Astrocyte (in vitro differentiated cells and primary cell): Measurements from ENCODE around the gene EXOC3. TPM values are rescaled to one million over a fixed set of nuclear protein-coding genes. Genes with fewer than 3 reads are reported as not detected.
"Not testable (repeated sequence)": the region's sequence is repeated elsewhere in the genome, so short reads cannot be mapped to it uniquely, and the experiment has no call there.

Experiments
- DNase-seq: peaks from one replicate; pipeline ENCODE4 v3.0.0-alpha.2; 2010; ENCODE audit warnings: low read depth
- FAIRE-seq: peaks from 2 replicates; lab custom pipeline; 2011; peaks lifted over from hg19 to GRCh38; lab: Jason Lieb, UNC
- H2AFZ ChIP-seq: 2 replicates; pipeline ENCODE4 v1.6.0; 2012; ENCODE audit warnings: low read depth, low read length, inconsistent platforms
- H3K27ac ChIP-seq: 2 replicates; pipeline ENCODE4 v1.5.1; 2011; ENCODE audit warnings: low read depth, low read length, inconsistent platforms
- H3K27me3 ChIP-seq: 2 replicates; pipeline ENCODE4 v1.6.0; 2011; ENCODE audit warnings: low read length, inconsistent platforms; ENCODE audit not compliant: insufficient read depth
- H3K36me3 ChIP-seq: 2 replicates; pipeline ENCODE4 v1.5.1; 2011; ENCODE audit warnings: low read length, inconsistent platforms; ENCODE audit not compliant: insufficient read depth
- H3K4me1 ChIP-seq: 2 replicates; pipeline ENCODE4 v1.5.1; 2011; ENCODE audit warnings: low read length, inconsistent platforms; ENCODE audit not compliant: insufficient read depth
- H3K4me2 ChIP-seq: 2 replicates; pipeline ENCODE4 v1.6.0; 2012; ENCODE audit warnings: low read length, inconsistent platforms
- H3K4me3 ChIP-seq: 2 replicates; pipeline ENCODE4 v1.5.1; 2011; ENCODE audit warnings: low read depth, mild to moderate bottlenecking, low read length, inconsistent platforms; ENCODE audit not compliant: insufficient read depth
- H3K79me2 ChIP-seq: 2 replicates; pipeline ENCODE4 v1.6.0; 2012; ENCODE audit warnings: mild to moderate bottlenecking, low read length, inconsistent platforms; ENCODE audit not compliant: insufficient read depth
- H3K9ac ChIP-seq: 2 replicates; pipeline ENCODE4 v1.6.0; 2012; ENCODE audit warnings: mild to moderate bottlenecking, low read length, inconsistent platforms
- H3K9me3 ChIP-seq: 2 replicates; pipeline ENCODE4 v1.5.1; 2012; ENCODE audit warnings: low read depth, mild to moderate bottlenecking, low read length, inconsistent platforms; ENCODE audit not compliant: insufficient read depth
- H4K20me1 ChIP-seq: 2 replicates; pipeline ENCODE4 v1.6.0; 2012; ENCODE audit warnings: low read length, inconsistent platforms; ENCODE audit not compliant: insufficient read depth
- H3K27ac Mint-ChIP-seq: one replicate; pipeline ENCODE4 v1.8.0; 2021; ENCODE audit warnings: mild to moderate bottlenecking, mixed read lengths; ENCODE audit not compliant: unreplicated experiment
- H3K27me3 Mint-ChIP-seq: one replicate; pipeline ENCODE4 v1.8.0; 2021; ENCODE audit warnings: low read depth, mixed read lengths; ENCODE audit not compliant: unreplicated experiment
- H3K36me3 Mint-ChIP-seq: one replicate; pipeline ENCODE4 v1.8.0; 2021; ENCODE audit warnings: low read depth, mixed read lengths; ENCODE audit not compliant: unreplicated experiment
- H3K4me1 Mint-ChIP-seq: one replicate; pipeline ENCODE4 v1.8.0; 2021; ENCODE audit warnings: low read depth, mixed read lengths; ENCODE audit not compliant: unreplicated experiment
- H3K4me3 Mint-ChIP-seq: one replicate; pipeline ENCODE4 v1.8.0; 2021; ENCODE audit warnings: mild to moderate bottlenecking, moderate library complexity, mixed read lengths; ENCODE audit not compliant: unreplicated experiment
- H3K9me3 Mint-ChIP-seq: one replicate; pipeline ENCODE4 v1.8.0; 2021; ENCODE audit warnings: mild to moderate bottlenecking, mixed read lengths; ENCODE audit not compliant: unreplicated experiment
- EZH2 ChIP-seq: IDR thresholded peaks from 2 replicates; pipeline ENCODE4 v1.6.1; 2012; ENCODE audit warnings: mild to moderate bottlenecking, low read length, inconsistent platforms; ENCODE audit not compliant: insufficient read depth
- total RNA-seq: library from RNA; stranded (reverse); gene quantifications from 2 replicates; pipeline ENCODE4 v1.2.1, GENCODE V29; 2021
- TF ChIP-seq, protein P1 (sequence below): IDR thresholded peaks from 2 replicates; pipeline ENCODE4 v1.5.1; 2011; ENCODE audit warnings: low read depth, mild to moderate bottlenecking, inconsistent platforms, low read length, moderate library complexity; ENCODE audit not compliant: insufficient read depth

The EXOC3 gene
- total RNA-seq, 1 donor from 2014 or later: 37.9 TPM

DNA sequence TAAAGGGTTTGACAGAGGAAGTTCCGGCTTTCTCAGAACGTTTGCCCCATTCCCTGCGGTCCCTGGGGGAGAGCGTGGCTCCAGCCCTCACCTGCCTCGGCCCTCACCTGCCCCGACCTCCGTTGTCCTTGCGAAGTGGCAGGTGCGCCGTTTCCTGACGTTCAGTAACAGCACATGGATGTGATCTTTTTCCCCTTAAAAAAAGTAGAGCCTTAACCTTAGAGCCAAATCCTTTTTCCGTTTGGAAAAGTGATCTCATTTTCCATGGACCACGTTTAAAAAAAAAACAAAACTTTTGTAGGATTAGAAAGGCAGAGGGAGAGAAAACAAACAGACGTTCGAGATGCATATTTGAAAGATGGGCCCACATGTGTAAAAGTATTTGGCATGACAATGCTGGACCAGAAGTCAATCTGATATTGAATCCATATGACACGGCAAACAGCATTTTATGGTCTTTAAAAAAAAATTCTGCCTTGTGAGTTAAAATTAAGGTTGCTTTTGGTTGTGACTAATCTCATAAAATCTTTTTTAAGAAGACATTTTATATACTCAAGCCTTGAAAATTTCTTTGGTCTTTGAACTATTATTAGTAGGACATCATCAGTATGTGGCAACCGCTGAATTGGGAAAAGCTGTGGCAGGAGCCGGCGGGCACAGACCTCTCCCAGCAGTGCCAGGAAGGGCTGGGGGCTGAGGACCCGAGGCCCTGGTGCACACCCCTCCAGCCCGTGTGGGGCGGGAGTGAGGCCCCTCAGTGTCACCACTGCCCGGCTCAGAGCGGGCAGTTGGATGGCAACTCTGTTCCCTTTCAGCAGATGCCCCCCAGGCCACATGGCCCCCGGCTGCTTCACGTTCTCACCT lies 42.5 kb upstream of the EXOC3 start:
- Histone ChIP-seq H3K36me3 (no peaks in the 10 kb centered on the region), H3K4me1 (peaks cover 37% of the 10 kb centered on the region), H3K4me3 (peak overlapping the region; percentile 20), H3K27ac (peak overlapping the region; percentile 99), H3K4me2 (peak overlapping the region; percentile 80), H3K9me3 (no peaks in the 10 kb centered on the region), H3K79me2 (no peaks in the 10 kb centered on the region), H3K9ac (peak overlapping the region; percentile 94), H3K27me3 (no peaks in the 10 kb centered on the region), H2AFZ (no peak overlapping the region), H4K20me1 (no peaks in the 10 kb centered on the region)
- peaks cover 16% of the 10 kb centered on the region for H3K4me1 Mint-ChIP-seq
- H3K9me3 Mint-ChIP-seq: peaks cover 8% of the 10 kb centered on the region
- peak overlapping the region; percentile 64 for H3K27ac Mint-ChIP-seq
- H3K4me3 Mint-ChIP-seq: no peak overlapping the region
- DNase-seq: peak; percentile 31
- peaks cover 5% of the 10 kb centered on the region for H3K27me3 Mint-ChIP-seq
- FAIRE-seq: peak; percentile 74
- TF ChIP-seq EZH2: no peak
- TF ChIP-seq, protein P1, sequence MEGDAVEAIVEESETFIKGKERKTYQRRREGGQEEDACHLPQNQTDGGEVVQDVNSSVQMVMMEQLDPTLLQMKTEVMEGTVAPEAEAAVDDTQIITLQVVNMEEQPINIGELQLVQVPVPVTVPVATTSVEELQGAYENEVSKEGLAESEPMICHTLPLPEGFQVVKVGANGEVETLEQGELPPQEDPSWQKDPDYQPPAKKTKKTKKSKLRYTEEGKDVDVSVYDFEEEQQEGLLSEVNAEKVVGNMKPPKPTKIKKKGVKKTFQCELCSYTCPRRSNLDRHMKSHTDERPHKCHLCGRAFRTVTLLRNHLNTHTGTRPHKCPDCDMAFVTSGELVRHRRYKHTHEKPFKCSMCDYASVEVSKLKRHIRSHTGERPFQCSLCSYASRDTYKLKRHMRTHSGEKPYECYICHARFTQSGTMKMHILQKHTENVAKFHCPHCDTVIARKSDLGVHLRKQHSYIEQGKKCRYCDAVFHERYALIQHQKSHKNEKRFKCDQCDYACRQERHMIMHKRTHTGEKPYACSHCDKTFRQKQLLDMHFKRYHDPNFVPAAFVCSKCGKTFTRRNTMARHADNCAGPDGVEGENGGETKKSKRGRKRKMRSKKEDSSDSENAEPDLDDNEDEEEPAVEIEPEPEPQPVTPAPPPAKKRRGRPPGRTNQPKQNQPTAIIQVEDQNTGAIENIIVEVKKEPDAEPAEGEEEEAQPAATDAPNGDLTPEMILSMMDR: no peak
- H3K36me3 Mint-ChIP-seq: peaks cover 9% of the 10 kb centered on the region

DNA sequence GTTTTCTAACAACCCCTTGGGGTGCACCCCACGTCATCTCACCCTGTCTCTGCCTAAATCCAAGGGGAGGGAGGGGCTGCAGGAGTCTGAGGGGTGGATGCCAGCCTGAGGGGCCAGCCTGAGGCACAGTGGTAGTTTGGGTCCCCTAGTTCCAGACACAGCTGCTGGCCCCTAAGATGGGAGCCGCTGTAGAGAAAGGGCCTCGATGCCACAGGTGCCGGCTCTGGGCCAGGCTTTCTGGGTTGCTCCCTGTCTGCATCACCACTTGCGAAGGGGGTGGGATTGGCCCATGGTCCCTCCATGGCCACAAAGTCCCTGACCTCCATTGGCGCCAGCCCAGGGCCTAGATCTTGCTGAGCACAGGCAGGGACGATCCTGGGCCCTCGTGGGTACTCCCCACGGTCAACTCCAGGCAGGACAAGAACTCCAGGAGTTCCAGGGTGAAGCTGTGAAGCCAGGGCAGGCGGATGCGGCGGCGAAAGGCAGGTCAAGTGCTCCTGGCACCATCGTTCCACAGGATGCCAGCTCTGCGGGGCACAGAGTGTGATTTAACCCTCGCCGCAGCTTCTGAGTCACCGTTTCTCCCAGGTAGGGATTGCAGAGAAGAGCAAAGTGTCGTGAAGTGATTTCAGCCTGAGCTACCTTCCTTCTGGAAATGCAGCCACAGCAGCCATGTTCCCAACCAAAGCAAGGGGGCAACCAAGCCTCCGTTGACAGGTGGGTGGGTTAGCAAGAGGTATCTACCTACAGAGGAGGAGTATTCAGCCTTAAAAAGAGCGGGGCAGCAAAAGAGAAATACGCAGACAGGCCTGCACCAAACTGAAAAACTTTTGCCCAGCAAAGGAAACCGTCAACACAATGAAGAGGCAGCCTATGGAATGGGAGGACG lies 41.6 kb upstream of the EXOC3 start:
- Histone ChIP-seq H3K4me1 (peaks cover 31% of the 10 kb centered on the region), H3K9ac (peak overlapping the region; percentile 94), H3K79me2 (no peaks in the 10 kb centered on the region), H3K4me3 (no peak overlapping the region), H4K20me1 (no peaks in the 10 kb centered on the region), H3K9me3 (no peaks in the 10 kb centered on the region), H3K36me3 (no peaks in the 10 kb centered on the region), H3K27me3 (no peaks in the 10 kb centered on the region), H2AFZ (no peak overlapping the region), H3K4me2 (peak overlapping the region; percentile 80), H3K27ac (peak overlapping the region; percentile 99)
- H3K27ac Mint-ChIP-seq: no peak overlapping the region
- FAIRE-seq: no peak
- H3K27me3 Mint-ChIP-seq: peaks cover 7% of the 10 kb centered on the region
- peaks cover 8% of the 10 kb centered on the region for H3K9me3 Mint-ChIP-seq
- no peak for DNase-seq
- peaks cover 12% of the 10 kb centered on the region for H3K4me1 Mint-ChIP-seq
- TF ChIP-seq EZH2: no peak
- TF ChIP-seq, protein P1: no peak
- peaks cover 11% of the 10 kb centered on the region for H3K36me3 Mint-ChIP-seq
- no peak overlapping the region for H3K4me3 Mint-ChIP-seq

GRCh38 chr5:402219-402614 lies 40.8 kb upstream of the EXOC3 start:
- H3K79me2 ChIP-seq, H3K27ac Mint-ChIP-seq, H3K4me2 ChIP-seq, H3K9ac ChIP-seq, H3K36me3 ChIP-seq, H3K4me3 ChIP-seq, DNase-seq, H3K27ac ChIP-seq, H4K20me1 ChIP-seq, H2AFZ ChIP-seq, H3K9me3 Mint-ChIP-seq, FAIRE-seq, H3K9me3 ChIP-seq, H3K27me3 Mint-ChIP-seq, H3K27me3 ChIP-seq: not testable (repeated sequence)
- Mint-ChIP-seq H3K4me1 (peaks cover 12% of the 10 kb centered on the region), H3K36me3 (peaks cover 13% of the 10 kb centered on the region), H3K4me3 (peak overlapping the region; percentile 40)
- H3K4me1 ChIP-seq: peaks cover 31% of the 10 kb centered on the region
